ENCODE measurements around the gene LASP1NB.

DNA sequence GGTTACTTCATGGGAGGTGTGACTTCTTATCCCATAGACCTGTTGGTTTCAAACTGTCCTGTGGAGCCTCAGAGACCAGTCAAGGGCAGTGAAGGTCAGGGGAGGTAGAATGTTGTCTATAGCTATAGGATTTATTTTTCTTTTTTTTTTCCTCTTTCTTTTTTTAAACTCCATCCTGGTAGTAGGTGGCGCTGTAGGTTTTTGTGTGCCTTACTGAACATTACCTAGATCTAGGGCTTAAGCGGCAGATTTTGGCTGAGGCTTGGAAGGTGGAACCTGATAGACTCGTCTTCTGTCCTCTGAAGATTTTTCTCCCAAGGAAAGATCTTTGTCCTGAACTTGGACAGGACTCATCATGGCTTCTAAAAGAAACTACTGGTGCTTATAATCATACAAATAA is 8.2 kb upstream of the LASP1NB start:
- TF ChIP-seq, protein P1, sequence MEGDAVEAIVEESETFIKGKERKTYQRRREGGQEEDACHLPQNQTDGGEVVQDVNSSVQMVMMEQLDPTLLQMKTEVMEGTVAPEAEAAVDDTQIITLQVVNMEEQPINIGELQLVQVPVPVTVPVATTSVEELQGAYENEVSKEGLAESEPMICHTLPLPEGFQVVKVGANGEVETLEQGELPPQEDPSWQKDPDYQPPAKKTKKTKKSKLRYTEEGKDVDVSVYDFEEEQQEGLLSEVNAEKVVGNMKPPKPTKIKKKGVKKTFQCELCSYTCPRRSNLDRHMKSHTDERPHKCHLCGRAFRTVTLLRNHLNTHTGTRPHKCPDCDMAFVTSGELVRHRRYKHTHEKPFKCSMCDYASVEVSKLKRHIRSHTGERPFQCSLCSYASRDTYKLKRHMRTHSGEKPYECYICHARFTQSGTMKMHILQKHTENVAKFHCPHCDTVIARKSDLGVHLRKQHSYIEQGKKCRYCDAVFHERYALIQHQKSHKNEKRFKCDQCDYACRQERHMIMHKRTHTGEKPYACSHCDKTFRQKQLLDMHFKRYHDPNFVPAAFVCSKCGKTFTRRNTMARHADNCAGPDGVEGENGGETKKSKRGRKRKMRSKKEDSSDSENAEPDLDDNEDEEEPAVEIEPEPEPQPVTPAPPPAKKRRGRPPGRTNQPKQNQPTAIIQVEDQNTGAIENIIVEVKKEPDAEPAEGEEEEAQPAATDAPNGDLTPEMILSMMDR (IDR thresholded peaks at IDR 0.05) = no peak
- TF ChIP-seq POLR2A (IDR thresholded peaks at IDR 0.05) = no peak

All from heart left ventricle (tissue), 13 donors.